Vagina (tissue), 2 donors: ENCODE measurements around the gene CAMK4.

Experiments used
- CTCF ChIP-seq, 3 experiments: fragments of 450-650 bp in 2 of 3; fragments of 200-600 bp in 1 of 3; sonication (generic) in 1 of 3; IDR thresholded peaks; one replicate each; pipeline ENCODE4 v1.5.1; 2017 to 2019; ENCODE audit warnings: antibody characterized with exemption in 3 of 3, mild to moderate bottlenecking in 2 of 3, moderate library complexity in 2 of 3
- POLR2A ChIP-seq, 2 donors: fragments of 450-650 bp; IDR thresholded peaks; one replicate each; pipeline ENCODE4 v1.6.1; 2017; ENCODE audit warnings: antibody characterized with exemption in 2 of 2, mild to moderate bottlenecking in 2 of 2, moderate library complexity in 2 of 2

GRCh38 chr5:111408817-111409216 is 184.6 kb downstream of the CAMK4 start:
- TF ChIP-seq CTCF (IDR thresholded peaks at IDR 0.05), result no peak
- no peak for TF ChIP-seq POLR2A (IDR thresholded peaks at IDR 0.05)
